A549 (cell line): Measurements from ENCODE around the gene SLC17A1. TPM values are rescaled to one million over a fixed set of nuclear protein-coding genes. Genes with fewer than 3 reads are reported as not detected.

Experiments
- ATAC-seq, 2 experiments: fragments of 200-7000 bp in 1 of 2; fragments of >200 bp in 1 of 2; cut with Nextera tagmentation in 1 of 2; cut with Tn5 transposase in 1 of 2; 3 replicates each; pipeline versions ENCODE4 v1.8.0 to v1.9.1; 2018 to 2020; ENCODE audit warnings: mild to moderate bottlenecking in 1 of 2, moderate library complexity in 1 of 2
- CTCF ChIA-PET: fragments of 300-600 bp; sonication (Branson Sonifier 250); formaldehyde crosslinking; extraction: SDS; loops from one replicate; lab custom pipeline; 2021; ENCODE audit warnings: antibody characterized with exemption, inconsistent platforms; lab: Yijun Ruan, JAX
- POLR2A ChIA-PET: fragments of 350-600 bp; formaldehyde crosslinking; extraction: SDS; loops from one replicate; lab custom pipeline; 2021; ENCODE audit warnings: antibody characterized with exemption, inconsistent platforms; lab: Yijun Ruan, JAX
- DNase-seq, 2 experiments: peaks; one replicate each; pipeline versions ENCODE4 v3.0.0 to v3.0.0-alpha.2; 2011 to 2016; ENCODE audit warnings: low read depth in 1 of 2, low spot score in 1 of 2
- FAIRE-seq: peaks from 2 replicates; lab custom pipeline; 2011; peaks lifted over from hg19 to GRCh38; lab: Jason Lieb, UNC
- H3K27ac ChIP-seq, 2 experiments: fragments of >200 bp; sonication (Bioruptor Twin); formaldehyde crosslinking; 3 replicates each; pipeline ENCODE4 v1.5.1; 2016 to 2017
- H3K4me1 ChIP-seq: fragments of >200 bp; sonication (Bioruptor Twin); formaldehyde crosslinking; 3 replicates; pipeline ENCODE4 v1.6.1; 2016
- H3K4me2 ChIP-seq: fragments of >200 bp; sonication (Bioruptor Twin); formaldehyde crosslinking; 3 replicates; pipeline ENCODE4 v1.6.1; 2016
- H3K4me3 ChIP-seq: fragments of >200 bp; sonication (Bioruptor Twin); formaldehyde crosslinking; 3 replicates; pipeline ENCODE4 v1.5.1; 2016
- H3K9me3 ChIP-seq: fragments of >200 bp; sonication (Bioruptor Twin); formaldehyde crosslinking; 3 replicates; pipeline ENCODE4 v1.6.1; 2016
- BHLHE40 ChIP-seq: IDR thresholded peaks from 2 replicates; pipeline ENCODE4 v1.6.1; 2012; ENCODE audit warnings: low read depth, low read length, inconsistent platforms
- CEBPB ChIP-seq, 2 experiments: fragments of >200 bp in 1 of 2; sonication (Bioruptor Twin) in 1 of 2; formaldehyde crosslinking in 1 of 2; IDR thresholded peaks; 2 replicates each; pipeline ENCODE4 v1.6.1; 2012 to 2016
- CHD4 ChIP-seq: fragments of 200-600 bp; sonication (generic); IDR thresholded peaks from 2 replicates; pipeline ENCODE4 v1.6.1; 2016; ENCODE audit warnings: antibody characterized with exemption, mild to moderate bottlenecking, borderline replicate concordance
- E2F6 ChIP-seq: IDR thresholded peaks from 2 replicates; pipeline ENCODE4 v1.6.1; 2012; ENCODE audit warnings: low read depth, borderline replicate concordance
- EHMT2 ChIP-seq: fragments of 200-600 bp; sonication (generic); IDR thresholded peaks from 2 replicates; pipeline ENCODE4 v1.6.1; 2016; ENCODE audit warnings: antibody characterized with exemption, low read depth, mild to moderate bottlenecking, moderate library complexity
- HDAC2 ChIP-seq: fragments of 200-600 bp; sonication (generic); IDR thresholded peaks from 2 replicates; pipeline ENCODE4 v1.6.1; 2016
- HMGXB4 ChIP-seq: fragments of 250-450 bp; sonication (Bioruptor Pico); IDR thresholded peaks from 2 replicates; pipeline ENCODE4 v1.5.0; 2021; ENCODE audit warnings: mild to moderate bottlenecking, moderate library complexity, borderline replicate concordance
- HOXB5 ChIP-seq: fragments of 250-450 bp; sonication (Bioruptor Pico); IDR thresholded peaks from 2 replicates; pipeline ENCODE4 v1.5.0; 2020; ENCODE audit warnings: mild to moderate bottlenecking, moderate library complexity
- KDM1A ChIP-seq: fragments of 200-600 bp; sonication (generic); IDR thresholded peaks from 2 replicates; pipeline ENCODE4 v1.6.1; 2016; ENCODE audit warnings: low read depth, mild to moderate bottlenecking
- MAFK ChIP-seq: fragments of 450-650 bp; IDR thresholded peaks from 2 replicates; pipeline ENCODE4 v1.6.1; 2014; ENCODE audit not compliant: partially characterized antibody
- MAZ ChIP-seq: fragments of 150-350 bp; IDR thresholded peaks from 2 replicates; pipeline ENCODE4 v1.6.1; 2014; ENCODE audit warnings: antibody characterized with exemption, low read depth, low read length, borderline replicate concordance
- MYC ChIP-seq: IDR thresholded peaks from 2 replicates; pipeline ENCODE4 v1.6.1; 2012; ENCODE audit warnings: mild to moderate bottlenecking, inconsistent platforms, low read length, improper control_type of control experiment, borderline replicate concordance
- NFE2L2 ChIP-seq: fragments of 150-350 bp; conservative IDR thresholded peaks from 2 replicates; pipeline ENCODE4 v1.6.1; 2014; ENCODE audit warnings: low read length
- NR3C1 ChIP-seq: fragments of >200 bp; sonication (Bioruptor Twin); formaldehyde crosslinking; IDR thresholded peaks from 3 replicates; pipeline ENCODE4 v1.6.1; 2017
- RAD21 ChIP-seq, 2 experiments: fragments of >200 bp in 1 of 2; sonication (Bioruptor Twin) in 1 of 2; formaldehyde crosslinking in 1 of 2; IDR thresholded peaks in 1 of 2; conservative IDR thresholded peaks in 1 of 2; 2 replicates in 1 of 2; 3 replicates in 1 of 2; pipeline ENCODE4 v1.6.1; 2012 to 2018; ENCODE audit warnings: inconsistent platforms in 1 of 2
- RARB ChIP-seq: fragments of 250-450 bp; sonication (Bioruptor Pico); IDR thresholded peaks from 2 replicates; pipeline ENCODE4 v1.8.0; 2021; ENCODE audit warnings: mild to moderate bottlenecking, moderate library complexity
- RNF2 ChIP-seq: fragments of 200-600 bp; sonication (generic); IDR thresholded peaks from 2 replicates; pipeline ENCODE4 v1.6.1; 2016; ENCODE audit warnings: low read depth, mild to moderate bottlenecking, antibody characterized with exemption, moderate library complexity, borderline replicate concordance
- SMC3 ChIP-seq: fragments of >200 bp; sonication (Bioruptor Twin); formaldehyde crosslinking; IDR thresholded peaks from 3 replicates; pipeline ENCODE4 v1.6.1; 2018; ENCODE audit warnings: inconsistent platforms
- TFCP2L1 ChIP-seq: fragments of 250-450 bp; sonication (Bioruptor Pico); IDR thresholded peaks from 2 replicates; pipeline ENCODE4 v1.5.0; 2021; ENCODE audit warnings: mild to moderate bottlenecking
- WGBS: methylation state at CpG from one replicate; pipeline ENCODE4 v1.1.6; 2017; ENCODE audit errors: missing lambda C conversion rate; 5-methylcytosine and 5-hydroxymethylcytosine counted together
- polyA plus RNA-seq, 4 experiments: library from polyadenylated mRNA; depleted of rRNA in 3 of 4; stranded (reverse); fragments of >200 nt; fragmentation: RNase III in 1 of 4; extraction: RNeasy Plus Mini Kit Qiagen cat#74134 plus additional on column Dnase treatment in 1 of 4; gene quantifications; 2 replicates in 3 of 4; 3 replicates in 1 of 4; pipeline ENCODE4 v1.2.3, GENCODE V29; 2011 to 2017
- TF ChIP-seq, protein P1 (sequence below): fragments of 150-350 bp; IDR thresholded peaks from 2 replicates; pipeline ENCODE4 v1.6.1; 2014; ENCODE audit warnings: low read depth, mild to moderate bottlenecking, low read length
- TF ChIP-seq, protein P2 (sequence below): fragments of >200 bp; sonication (Bioruptor Twin); formaldehyde crosslinking; IDR thresholded peaks from 2 replicates; pipeline ENCODE4 v1.6.1; 2016
- TF ChIP-seq, protein P3 (sequence below): fragments of 450-650 bp; IDR thresholded peaks from 2 replicates; pipeline ENCODE4 v1.6.1; 2014; ENCODE audit warnings: antibody characterized with exemption
- TF ChIP-seq, protein P4 (sequence below): fragments of >200 bp; sonication (Bioruptor Twin); formaldehyde crosslinking; IDR thresholded peaks from 3 replicates; pipeline ENCODE4 v1.6.1; 2016

The SLC17A1 gene
- polyA plus RNA-seq, 2 of the 4 experiments (the other 2 are of a cell fraction): 0.79 to 1.2 TPM

- FAIRE-seq: no peak
- TF ChIP-seq HMGXB4 (CRISPR knock-in tag) (no peak), MAFK (peak; percentile 35)
- TF ChIP-seq, all 56 proteins: peak for 1
- no peak overlapping the region for H3K27ac ChIP-seq
- CTCF ChIA-PET: no interaction called here
- H3K9me3 ChIP-seq: no peaks in the 10 kb centered on the region
- ATAC-seq (no peak), DNase-seq (no peak)
- H3K4me3 ChIP-seq: no peak overlapping the region
- POLR2A ChIA-PET: no interaction called here
- no peaks in the 10 kb centered on the region for H3K4me1 ChIP-seq
- no peak overlapping the region for H3K4me2 ChIP-seq
- 84% methylated on average over 2 of the region's 2 CpGs for WGBS
These were observed 37.1 kb downstream of the SLC17A1 start for GRCh38 chr6:25794784-25795183.

DNA sequence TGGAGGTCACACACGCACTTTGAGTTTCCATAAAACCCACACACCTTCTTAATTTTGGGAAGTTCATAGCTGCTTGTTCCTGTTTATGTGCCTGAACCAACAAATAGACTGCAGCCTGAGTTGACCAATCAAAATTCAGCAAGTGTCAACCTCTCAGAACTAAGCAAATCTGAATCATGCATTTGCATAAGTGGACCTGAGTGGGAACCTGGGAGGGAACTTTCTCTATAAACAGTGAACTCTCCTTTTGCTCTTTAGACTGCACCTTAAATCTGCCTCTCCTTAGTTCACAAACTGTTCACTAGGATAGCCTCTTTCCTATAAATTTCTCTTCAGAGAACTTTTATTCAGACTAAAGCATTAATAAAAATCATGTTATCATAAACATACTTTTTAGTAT lies 37.9 kb downstream of the SLC17A1 start:
- ChIA-PET CTCF (interaction anchor here (1.2 kb wide), 1 partner anchor 12 kb away, joined by 3 read pairs; no protein-coding TSS in a partner anchor), POLR2A (no interaction called here)
- DNase-seq (no peak), ATAC-seq (no peak), FAIRE-seq (no peak)
- no peak overlapping the region for H3K27ac ChIP-seq
- H3K9me3 ChIP-seq: no peaks in the 10 kb centered on the region
- no peak overlapping the region for H3K4me2 ChIP-seq
- 92% methylated on average over 1 of the region's 1 CpG for WGBS
- TF ChIP-seq, protein P1, sequence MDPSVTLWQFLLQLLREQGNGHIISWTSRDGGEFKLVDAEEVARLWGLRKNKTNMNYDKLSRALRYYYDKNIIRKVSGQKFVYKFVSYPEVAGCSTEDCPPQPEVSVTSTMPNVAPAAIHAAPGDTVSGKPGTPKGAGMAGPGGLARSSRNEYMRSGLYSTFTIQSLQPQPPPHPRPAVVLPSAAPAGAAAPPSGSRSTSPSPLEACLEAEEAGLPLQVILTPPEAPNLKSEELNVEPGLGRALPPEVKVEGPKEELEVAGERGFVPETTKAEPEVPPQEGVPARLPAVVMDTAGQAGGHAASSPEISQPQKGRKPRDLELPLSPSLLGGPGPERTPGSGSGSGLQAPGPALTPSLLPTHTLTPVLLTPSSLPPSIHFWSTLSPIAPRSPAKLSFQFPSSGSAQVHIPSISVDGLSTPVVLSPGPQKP: no peak
- TF ChIP-seq NR3C1 (no peak), NFE2L2 (no peak), RAD21 (conservative IDR thresholded peaks at IDR 0.05 in 1 of 2, IDR thresholded peaks at IDR 0.05 in 1 of 2) (no peak), BHLHE40 (no peak)
- H3K4me1 ChIP-seq: no peaks in the 10 kb centered on the region
- H3K4me3 ChIP-seq: no peak overlapping the region

- ChIA-PET CTCF (no interaction called here), POLR2A (no interaction called here)
- Histone ChIP-seq H3K4me3 (no peak overlapping the region), H3K27ac (no peak overlapping the region), H3K4me2 (no peak overlapping the region), H3K9me3 (no peaks in the 10 kb centered on the region), H3K4me1 (no peaks in the 10 kb centered on the region)
- DNase-seq (no peak), FAIRE-seq (no peak), ATAC-seq (no peak)
- TF ChIP-seq CHD4 (no peak), E2F6 (no peak)
- TF ChIP-seq, protein P2, sequence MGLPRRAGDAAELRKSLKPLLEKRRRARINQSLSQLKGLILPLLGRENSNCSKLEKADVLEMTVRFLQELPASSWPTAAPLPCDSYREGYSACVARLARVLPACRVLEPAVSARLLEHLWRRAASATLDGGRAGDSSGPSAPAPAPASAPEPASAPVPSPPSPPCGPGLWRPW: no peak
- WGBS: 75% methylated on average over 4 of the region's 4 CpGs
These were observed 39.8 kb downstream of the SLC17A1 start for GRCh38 chr6:25792016-25792415.

- no peak overlapping the region for H3K4me2 ChIP-seq
- WGBS: 79% methylated on average over 2 of the region's 2 CpGs
- FAIRE-seq: no peak
- POLR2A ChIA-PET: no interaction called here
- H3K27ac ChIP-seq: no peak overlapping the region
- DNase-seq: no peak
- H3K4me3 ChIP-seq: no peak overlapping the region
- CTCF ChIA-PET: interaction anchor here (1.2 kb wide), 1 partner anchor 101 kb away, joined by 6 read pairs; no protein-coding TSS in a partner anchor
- H3K4me1 ChIP-seq: no peaks in the 10 kb centered on the region
- no peaks in the 10 kb centered on the region for H3K9me3 ChIP-seq
- ATAC-seq: no peak
- TF ChIP-seq CEBPB (IDR thresholded peaks at IDR 0.05): no peak
- TF ChIP-seq HOXB5 (CRISPR knock-in tag): no peak
- TF ChIP-seq RNF2: no peak
- TF ChIP-seq MAZ: no peak
- no peak for TF ChIP-seq MYC
- TF ChIP-seq KDM1A: no peak
- no peak for TF ChIP-seq SMC3
- TF ChIP-seq TFCP2L1 (CRISPR knock-in tag): no peak
- TF ChIP-seq, protein P3, sequence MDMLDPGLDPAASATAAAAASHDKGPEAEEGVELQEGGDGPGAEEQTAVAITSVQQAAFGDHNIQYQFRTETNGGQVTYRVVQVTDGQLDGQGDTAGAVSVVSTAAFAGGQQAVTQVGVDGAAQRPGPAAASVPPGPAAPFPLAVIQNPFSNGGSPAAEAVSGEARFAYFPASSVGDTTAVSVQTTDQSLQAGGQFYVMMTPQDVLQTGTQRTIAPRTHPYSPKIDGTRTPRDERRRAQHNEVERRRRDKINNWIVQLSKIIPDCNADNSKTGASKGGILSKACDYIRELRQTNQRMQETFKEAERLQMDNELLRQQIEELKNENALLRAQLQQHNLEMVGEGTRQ: no peak
- TF ChIP-seq, protein P4, sequence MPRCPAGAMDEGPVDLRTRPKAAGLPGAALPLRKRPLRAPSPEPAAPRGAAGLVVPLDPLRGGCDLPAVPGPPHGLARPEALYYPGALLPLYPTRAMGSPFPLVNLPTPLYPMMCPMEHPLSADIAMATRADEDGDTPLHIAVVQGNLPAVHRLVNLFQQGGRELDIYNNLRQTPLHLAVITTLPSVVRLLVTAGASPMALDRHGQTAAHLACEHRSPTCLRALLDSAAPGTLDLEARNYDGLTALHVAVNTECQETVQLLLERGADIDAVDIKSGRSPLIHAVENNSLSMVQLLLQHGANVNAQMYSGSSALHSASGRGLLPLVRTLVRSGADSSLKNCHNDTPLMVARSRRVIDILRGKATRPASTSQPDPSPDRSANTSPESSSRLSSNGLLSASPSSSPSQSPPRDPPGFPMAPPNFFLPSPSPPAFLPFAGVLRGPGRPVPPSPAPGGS: no peak
- no peak for TF ChIP-seq RARB (CRISPR knock-in tag)
- no peak for TF ChIP-seq E2F6
- TF ChIP-seq EHMT2: no peak
- TF ChIP-seq HDAC2: no peak
These were observed 42.4 kb downstream of the SLC17A1 start for GRCh38 chr6:25789475-25789874.
